HepG2 (cell line): ENCODE data around the gene ARMH2. TPM values are rescaled to one million over a fixed set of nuclear protein-coding genes. Genes with fewer than 3 reads are reported as not detected.
A peak's percentile ranks its signal among the peaks of the same experiment; 100 is the strongest.

Source experiments
- ATAC-seq: fragments of 200-7000 bp; cut with Tn5 transposase; 3 replicates; pipeline ENCODE4 v1.9.1; 2020; ENCODE audit warnings: mild to moderate bottlenecking, moderate library complexity
- BruUV-seq: library from RNA; stranded (reverse); fragments of 400-500 nt; replicated peaks from 2 replicates; lab custom pipeline; 2021; lab: Mats Ljungman, UMichigan
- CTCF ChIA-PET: fragments of 300-600 bp; formaldehyde crosslinking; extraction: SDS; loops from one replicate; lab custom pipeline; 2021; ENCODE audit warnings: low total read pairs, inconsistent platforms, low intra/inter-chr PET ratio; lab: Yijun Ruan, JAX
- POLR2A ChIA-PET: fragments of 350-600 bp; sonication (Branson Sonifier 250); formaldehyde crosslinking; loops from one replicate; lab custom pipeline; 2020; ENCODE audit warnings: antibody characterized with exemption, inconsistent platforms; lab: Yijun Ruan, JAX
- DNase-seq: peaks from one replicate; pipeline ENCODE4 v3.0.0-alpha.2; 2015; ENCODE audit warnings: low spot score
- FAIRE-seq: peaks from 3 replicates; lab custom pipeline; 2011; peaks lifted over from hg19 to GRCh38; lab: Jason Lieb, UNC
- H2AFZ ChIP-seq: one replicate; pipeline ENCODE4 v1.6.1; 2011; ENCODE audit warnings: low read length, inconsistent platforms
- H3K27ac ChIP-seq: fragments of 300-600 bp; 3 replicates; pipeline ENCODE4 v1.8.0; 2011; ENCODE audit warnings: mixed run types, mild to moderate bottlenecking, mixed read lengths, low read length, inconsistent platforms; ENCODE audit not compliant: insufficient read depth; ENCODE audit errors: extremely low read length
- H3K27me3 ChIP-seq, 2 experiments: fragments of 200-600 bp in 1 of 2; 2 replicates in 1 of 2; 3 replicates in 1 of 2; pipeline versions ENCODE4 v1.6.0 to v1.8.0; 2011; ENCODE audit warnings: low read length in 2 of 2, mild to moderate bottlenecking in 2 of 2, moderate library complexity in 2 of 2, inconsistent platforms in 1 of 2; ENCODE audit not compliant: insufficient read depth in 2 of 2, control insufficient read depth in 1 of 2
- H3K36me3 ChIP-seq, 2 experiments: fragments of 200-600 bp in 1 of 2; replicated peaks in 1 of 2; 2 replicates in 1 of 2; 3 replicates in 1 of 2; pipeline versions ENCODE4 v1.5.1 to v1.8.0; 2011; ENCODE audit warnings: low read length in 2 of 2, inconsistent platforms in 1 of 2; ENCODE audit not compliant: insufficient read depth in 2 of 2, control insufficient read depth in 1 of 2
- H3K4me1 ChIP-seq: 2 replicates; pipeline ENCODE4 v1.5.1; 2012; ENCODE audit warnings: low read length, inconsistent platforms; ENCODE audit not compliant: insufficient read depth
- H3K4me2 ChIP-seq: 2 replicates; pipeline ENCODE4 v1.6.0; 2011; ENCODE audit warnings: low read depth, low read length, inconsistent platforms
- H3K4me3 ChIP-seq, 3 experiments: fragments of 200-600 bp in 1 of 3; sonication (generic), shearing (Covaris generic) in 1 of 3; replicated peaks in 1 of 3; 2 replicates each; pipeline ENCODE4 v1.5.1; 2011 to 2016; ENCODE audit warnings: low read length in 3 of 3, inconsistent platforms in 2 of 3, low read depth in 2 of 3, mild to moderate bottlenecking in 2 of 3, control low read depth in 1 of 3, mixed read lengths in 1 of 3; ENCODE audit not compliant: insufficient read depth in 1 of 3
- H3K79me2 ChIP-seq: one replicate; pipeline ENCODE4 v1.6.1; 2011; ENCODE audit warnings: low read length, inconsistent platforms; ENCODE audit not compliant: insufficient read depth
- H3K9ac ChIP-seq: 2 replicates; pipeline ENCODE4 v1.6.0; 2011; ENCODE audit warnings: mild to moderate bottlenecking, low read depth, low read length, inconsistent platforms; ENCODE audit not compliant: insufficient read depth
- H3K9me3 ChIP-seq: 2 replicates; pipeline ENCODE4 v1.5.1; 2012; ENCODE audit warnings: mild to moderate bottlenecking, low read length
- H4K20me1 ChIP-seq: 2 replicates; pipeline ENCODE4 v1.6.0; 2011; ENCODE audit warnings: inconsistent platforms, mild to moderate bottlenecking, low read length, moderate library complexity; ENCODE audit not compliant: insufficient read depth
- ARID5B ChIP-seq: IDR thresholded peaks from 2 replicates; pipeline ENCODE4 v1.4.0; 2020; ENCODE audit warnings: mild to moderate bottlenecking, missing genetic modification reagents
- EP300 ChIP-seq, 3 experiments: sonication (generic) in 1 of 3; formaldehyde crosslinking in 1 of 3; IDR thresholded peaks; 2 replicates each; pipeline versions ENCODE4 v1.5.1 to v1.6.1; 2011 to 2020; ENCODE audit warnings: low read depth in 2 of 3, low read length in 2 of 3, borderline replicate concordance in 1 of 3, improper control_type of control experiment in 1 of 3, mild to moderate bottlenecking in 1 of 3, missing genetic modification reagents in 1 of 3, moderate library complexity in 1 of 3
- GABPA ChIP-seq, 2 experiments: IDR thresholded peaks; 2 replicates each; pipeline ENCODE4 v1.6.1; 2011 to 2016; ENCODE audit warnings: low read depth in 2 of 2, low read length in 1 of 2, missing biosample characterization in 1 of 2, missing genetic modification characterization in 1 of 2
- HMG20A ChIP-seq: IDR thresholded peaks from 2 replicates; pipeline ENCODE4 v1.6.1; 2016; ENCODE audit warnings: borderline replicate concordance
- NFE2 ChIP-seq: sonication (generic); formaldehyde crosslinking; IDR thresholded peaks from 2 replicates; pipeline ENCODE4 v1.4.0; 2020; ENCODE audit warnings: missing genetic modification reagents
- NR2F1 ChIP-seq, 2 experiments: fragments of 450-650 bp in 1 of 2; formaldehyde crosslinking in 1 of 2; IDR thresholded peaks; 2 replicates each; pipeline versions ENCODE4 v1.5.0 to v1.6.1; 2016 to 2020; ENCODE audit warnings: mild to moderate bottlenecking in 1 of 2, missing compliant biosample characterization in 1 of 2, missing genetic modification reagents in 1 of 2, moderate library complexity in 1 of 2
- RXRB ChIP-seq: IDR thresholded peaks from 2 replicates; pipeline ENCODE4 v1.6.1; 2016; ENCODE audit warnings: borderline replicate concordance, missing genetic modification reagents, missing compliant biosample characterization
- SIX1 ChIP-seq: sonication (generic); formaldehyde crosslinking; IDR thresholded peaks from 2 replicates; pipeline ENCODE4 v1.4.0; 2020; ENCODE audit warnings: missing genetic modification reagents, borderline replicate concordance
- SOX13 ChIP-seq, 3 experiments: fragments of 450-650 bp in 1 of 3; sonication (generic) in 1 of 3; formaldehyde crosslinking in 1 of 3; IDR thresholded peaks in 2 of 3; conservative IDR thresholded peaks in 1 of 3; 2 replicates each; pipeline versions ENCODE4 v1.5.0 to v1.6.1; 2016 to 2020; ENCODE audit warnings: antibody characterized with exemption in 1 of 3, mild to moderate bottlenecking in 1 of 3, missing compliant biosample characterization in 1 of 3, missing genetic modification reagents in 1 of 3, moderate library complexity in 1 of 3
- SOX5 ChIP-seq: IDR thresholded peaks from 2 replicates; pipeline ENCODE4 v1.6.1; 2016; ENCODE audit warnings: borderline replicate concordance
- SYNCRIP ChIP-seq: fragments of 200-400 bp; formaldehyde crosslinking; IDR thresholded peaks from 2 replicates; pipeline ENCODE4 v1.6.1; 2018; ENCODE audit warnings: mild to moderate bottlenecking, low read depth, low read length; ENCODE audit not compliant: insufficient read depth
- TFE3 ChIP-seq: IDR thresholded peaks from 2 replicates; pipeline ENCODE4 v1.6.1; 2016
- ZGPAT ChIP-seq: IDR thresholded peaks from 2 replicates; pipeline ENCODE4 v1.6.1; 2016; ENCODE audit warnings: mild to moderate bottlenecking
- ZNF367 ChIP-seq: sonication (generic); formaldehyde crosslinking; IDR thresholded peaks from 2 replicates; pipeline ENCODE4 v1.4.0; 2020; ENCODE audit warnings: missing genetic modification reagents, borderline replicate concordance
- ZNF614 ChIP-seq: IDR thresholded peaks from 2 replicates; pipeline ENCODE4 v1.6.1; 2018; ENCODE audit warnings: missing biosample characterization, missing genetic modification reagents, inconsistent platforms, borderline replicate concordance
- ZSCAN25 ChIP-seq: sonication (generic); formaldehyde crosslinking; IDR thresholded peaks from 2 replicates; pipeline ENCODE4 v1.8.0; 2022; ENCODE audit warnings: mild to moderate bottlenecking, missing genetic modification reagents
- WGBS: methylation state at CpG from one replicate; pipeline ENCODE4 v1.1.6; 2017; ENCODE audit warnings: low lambda C conversion rate; 5-methylcytosine and 5-hydroxymethylcytosine counted together
- in situ Hi-C: cut with HindIII; loops from 2 replicates; pipeline ENCODE4 v1.10.0; 2017; ENCODE audit warnings: low pct_unique_long_range_greater_than_20kb; ENCODE audit not compliant: extremely low pct_ligation_motif_present
- intact Hi-C: fragments of 100-400 bp; cut with micrococcal nuclease; formaldehyde crosslinking; loops from one replicate; pipeline ENCODE4 v1.10.0; 2022; ENCODE audit not compliant: unreplicated experiment
- polyA plus RNA-seq, 8 experiments: library from polyadenylated mRNA; depleted of rRNA in 3 of 8; stranded (reverse) in 7 of 8; unstranded in 1 of 8; fragments of >200 nt; fragmentation: Illumina TruSeq in 4 of 8; extraction: Trizol in 4 of 8; gene quantifications; 2 replicates each; pipeline versions ENCODE4 v1.2.1 to v1.2.3, GENCODE V29; 2011 to 2016; ENCODE audit warnings: low read depth in 4 of 8, missing spikeins in 1 of 8, mixed read lengths in 1 of 8; ENCODE audit not compliant: insufficient read depth in 1 of 8
- total RNA-seq, 5 experiments: library from RNA; depleted of rRNA; stranded (reverse); fragments of >200 nt; fragmentation: Illumina TruSeq; extraction: Trizol; gene quantifications; 2 replicates each; pipeline ENCODE4 v1.2.3, GENCODE V29; 2016; ENCODE audit warnings: low read depth in 1 of 5

Gene ARMH2
- total and polyA plus RNA-seq, 2 of the 13 experiments (the other 11 are each of a cell fraction or from before 2014, with no cell fraction given), result not detected

GRCh38 chr6:24799541-24799915 lies 811 bp upstream of the ARMH2 start:
- in situ Hi-C loops, result no loop called here
- no TSS peak for BruUV-seq
- WGBS, result 4% methylated on average over 1 of the region's 1 CpG
- CTCF ChIA-PET, result no interaction called here
- intact Hi-C loops, result no loop called here
- peak; percentile 36 for ATAC-seq
- POLR2A ChIA-PET, result interaction anchor here (1.0 kb wide), 1 partner anchor 78 kb away, joined by 3 read pairs; no protein-coding TSS in a partner anchor
- H3K4me2 ChIP-seq, result peak overlapping the region; percentile 52
- peak; percentile 43 for FAIRE-seq
- no peaks in the 10 kb centered on the region for H3K79me2 ChIP-seq
- peaks cover 48% of the 10 kb centered on the region for H3K4me1 ChIP-seq
- H3K27ac ChIP-seq, result no peak overlapping the region
- no peak overlapping the region for H2AFZ ChIP-seq
- no peaks in the 10 kb centered on the region for H3K27me3 ChIP-seq
- H3K9ac ChIP-seq, result no peak overlapping the region
- 0 out of 6 replicates have a peak overlapping the region, but pooled peaks of 1 of the 3 experiments have one; percentile 7 for H3K4me3 ChIP-seq
- H4K20me1 ChIP-seq, result no peaks in the 10 kb centered on the region
- peak; percentile 55 for DNase-seq
- no peaks in the 10 kb centered on the region for H3K36me3 ChIP-seq
- no peaks in the 10 kb centered on the region for H3K9me3 ChIP-seq
- TF ChIP-seq SOX13 (IDR thresholded peaks at IDR 0.05), result no peak
- peak in 1 of 2 experiments; percentile 27; a peak in 1 of 4 replicates for TF ChIP-seq SOX13 (CRISPR knock-in tag; conservative IDR thresholded peaks at IDR 0.05 in 1 of 2, IDR thresholded peaks at IDR 0.05 in 1 of 2)
- TF ChIP-seq SOX5 (CRISPR knock-in tag), result 0 out of 2 replicates have a peak, but pooled peaks have one; percentile 17
- peak; percentile 48; the same call in 1 of the 2 replicates for TF ChIP-seq TFE3 (CRISPR knock-in tag)
- TF ChIP-seq ZNF367 (CRISPR knock-in tag), result no peak
- peak; percentile 65; the same call in 1 of the 2 replicates for TF ChIP-seq SIX1 (CRISPR knock-in tag)
- TF ChIP-seq ZGPAT (CRISPR knock-in tag), result 0 out of 2 replicates have a peak, but pooled peaks have one; percentile 18
- no peak for TF ChIP-seq NFE2 (CRISPR knock-in tag)
- no peak for TF ChIP-seq ZSCAN25 (CRISPR knock-in tag)
- TF ChIP-seq ZNF614 (CRISPR knock-in tag), result 0 out of 2 replicates have a peak, but pooled peaks have one; percentile 36
- TF ChIP-seq NR2F1 (CRISPR knock-in tag; IDR thresholded peaks at IDR 0.05), result peak in 1 of 2 experiments; percentile 52; a peak in 2 of 4 replicates
- TF ChIP-seq RXRB, result peak; percentile 43; the same call in 1 of the 2 replicates
- no peak for TF ChIP-seq SYNCRIP
- TF ChIP-seq ARID5B, result peak; percentile 56
- peak; percentile 14; the same call in 1 of the 2 replicates for TF ChIP-seq HMG20A (CRISPR knock-in tag)
- TF ChIP-seq EP300 (IDR thresholded peaks at IDR 0.05; ENCODE audit: low read depth in 2 of 2, low read length in 2 of 2), result peak in 1 of 2 experiments; percentile 17; a peak in 1 of 4 replicates
- no peak for TF ChIP-seq EP300 (CRISPR knock-in tag; IDR thresholded peaks at IDR 0.05; ENCODE audit: borderline replicate concordance)
- no peak for TF ChIP-seq GABPA (IDR thresholded peaks at IDR 0.05; ENCODE audit: low read depth, low read length)
- no peak for TF ChIP-seq GABPA (CRISPR knock-in tag; IDR thresholded peaks at IDR 0.05; ENCODE audit: low read depth)
